UCSD-AML1 (cell line): ENCODE measurements around the gene WFIKKN2.
"Not testable (repeated sequence)": the region's sequence is repeated elsewhere in the genome, so short reads cannot be mapped to it uniquely, and the experiment has no call there.

Experiments
- DNase-seq: peaks from one replicate; lab custom pipeline; 2025; ENCODE audit not compliant: unreplicated experiment; lab: John Stamatoyannopoulos, UW

WFIKKN2 gene

GRCh38 chr17:50871898-50872297 is 36.5 kb downstream of the WFIKKN2 start:
- no peak for DNase-seq

GRCh38 chr17:50872710-50873424 is 37.5 kb downstream of the WFIKKN2 start:
- peak; percentile 18 for DNase-seq

- DNase-seq = no peak
These were observed 39.7 kb downstream of the WFIKKN2 start for GRCh38 chr17:50875074-50875473.

GRCh38 chr17:50877042-50877441 is 41.7 kb downstream of the WFIKKN2 start:
- not testable (repeated sequence) for DNase-seq

- no peak for DNase-seq
These were observed 42.5 kb downstream of the WFIKKN2 start for GRCh38 chr17:50877838-50878237.

- no peak for DNase-seq
These were observed 43.7 kb downstream of the WFIKKN2 start for GRCh38 chr17:50879086-50879485.

- no peak for DNase-seq
These were observed 45.8 kb downstream of the WFIKKN2 start for GRCh38 chr17:50881182-50881581.

- no peak for DNase-seq
These were observed 47.5 kb downstream of the WFIKKN2 start for GRCh38 chr17:50882851-50883250.

GRCh38 chr17:50883850-50884438 is 48.6 kb downstream of the WFIKKN2 start:
- peak; percentile 25 for DNase-seq

- no peak for DNase-seq
These were observed 49.3 kb downstream of the WFIKKN2 start for GRCh38 chr17:50884439-50885311.

GRCh38 chr17:50887705-50888245 is 52.4 kb downstream of the WFIKKN2 start:
- DNase-seq = no peak

GRCh38 chr17:50889528-50890118 is 54.2 kb downstream of the WFIKKN2 start:
- no peak for DNase-seq

GRCh38 chr17:50890675-50891516 is 55.5 kb downstream of the WFIKKN2 start:
- DNase-seq = no peak

GRCh38 chr17:50891577-50891989 is 56.2 kb downstream of the WFIKKN2 start:
- DNase-seq = no peak
